HL-60 (cell line): ENCODE measurements around the gene MEMO1.
A peak's percentile ranks its signal among the peaks of the same experiment; 100 is the strongest.

Source experiments
- DNase-seq, 2 experiments: peaks; one replicate each; pipeline ENCODE4 v3.0.0-alpha.2; 2010 to 2020; ENCODE audit warnings: low read depth in 1 of 2, low spot score in 1 of 2
- H3K27ac ChIP-seq: fragments of 250-450 bp; sonication (Bioruptor Pico); replicated peaks from 2 replicates; pipeline ENCODE4 v1.5.1; 2020; ENCODE audit warnings: mild to moderate bottlenecking, moderate library complexity
- H3K27me3 ChIP-seq: fragments of 250-450 bp; sonication (Bioruptor Pico); 2 replicates; pipeline ENCODE4 v1.5.1; 2021; ENCODE audit warnings: mild to moderate bottlenecking, moderate library complexity; ENCODE audit not compliant: insufficient read depth, poor library complexity, severe bottlenecking
- H3K4me3 ChIP-seq: replicated peaks from 2 replicates; pipeline ENCODE4 v1.5.1; 2011; ENCODE audit warnings: mild to moderate bottlenecking, control low read depth, low read length; ENCODE audit not compliant: insufficient read depth
- GABPA ChIP-seq: IDR thresholded peaks from 2 replicates; pipeline ENCODE4 v1.6.1; 2012; ENCODE audit warnings: low read depth
- POLR2AphosphoS5 ChIP-seq: IDR thresholded peaks from 2 replicates; pipeline ENCODE4 v1.6.1; 2012; ENCODE audit warnings: low read depth
- SPI1 ChIP-seq: IDR thresholded peaks from 2 replicates; pipeline ENCODE4 v1.6.1; 2012; ENCODE audit warnings: low read depth, mild to moderate bottlenecking, borderline replicate concordance
- TF ChIP-seq, protein P1 (sequence below): IDR thresholded peaks from 2 replicates; pipeline ENCODE4 v1.6.1; 2012; ENCODE audit warnings: low read depth; ENCODE audit not compliant: insufficient replicate concordance
- TF ChIP-seq, protein P2 (sequence below): IDR thresholded peaks from one replicate; pipeline ENCODE4 v1.5.1; 2011; ENCODE audit warnings: low read length, control low read depth, inconsistent platforms; ENCODE audit not compliant: insufficient read depth

Gene MEMO1

DNA sequence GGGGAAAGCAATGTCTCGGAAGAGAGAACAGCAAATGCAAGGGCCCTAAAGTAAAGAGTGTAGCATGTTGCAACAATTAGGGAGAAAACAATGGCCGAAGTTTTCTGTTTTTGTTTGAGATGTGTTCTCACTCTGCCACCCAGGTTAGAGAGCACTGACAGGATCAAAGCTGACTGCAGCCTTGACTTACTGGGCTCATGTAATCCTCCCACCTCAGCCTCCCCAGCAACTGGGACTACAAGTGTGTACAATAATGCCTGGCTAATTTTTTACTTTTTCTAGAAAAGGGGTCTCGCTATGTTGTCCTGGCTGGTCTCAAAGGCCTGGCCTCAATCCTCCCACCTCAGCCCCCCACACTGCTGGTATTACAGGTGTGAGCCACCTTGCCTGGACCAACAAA is 23.9 kb downstream of the MEMO1 start:
- no peak for DNase-seq
- H3K27ac ChIP-seq = no peak overlapping the region
- TF ChIP-seq, protein P1, sequence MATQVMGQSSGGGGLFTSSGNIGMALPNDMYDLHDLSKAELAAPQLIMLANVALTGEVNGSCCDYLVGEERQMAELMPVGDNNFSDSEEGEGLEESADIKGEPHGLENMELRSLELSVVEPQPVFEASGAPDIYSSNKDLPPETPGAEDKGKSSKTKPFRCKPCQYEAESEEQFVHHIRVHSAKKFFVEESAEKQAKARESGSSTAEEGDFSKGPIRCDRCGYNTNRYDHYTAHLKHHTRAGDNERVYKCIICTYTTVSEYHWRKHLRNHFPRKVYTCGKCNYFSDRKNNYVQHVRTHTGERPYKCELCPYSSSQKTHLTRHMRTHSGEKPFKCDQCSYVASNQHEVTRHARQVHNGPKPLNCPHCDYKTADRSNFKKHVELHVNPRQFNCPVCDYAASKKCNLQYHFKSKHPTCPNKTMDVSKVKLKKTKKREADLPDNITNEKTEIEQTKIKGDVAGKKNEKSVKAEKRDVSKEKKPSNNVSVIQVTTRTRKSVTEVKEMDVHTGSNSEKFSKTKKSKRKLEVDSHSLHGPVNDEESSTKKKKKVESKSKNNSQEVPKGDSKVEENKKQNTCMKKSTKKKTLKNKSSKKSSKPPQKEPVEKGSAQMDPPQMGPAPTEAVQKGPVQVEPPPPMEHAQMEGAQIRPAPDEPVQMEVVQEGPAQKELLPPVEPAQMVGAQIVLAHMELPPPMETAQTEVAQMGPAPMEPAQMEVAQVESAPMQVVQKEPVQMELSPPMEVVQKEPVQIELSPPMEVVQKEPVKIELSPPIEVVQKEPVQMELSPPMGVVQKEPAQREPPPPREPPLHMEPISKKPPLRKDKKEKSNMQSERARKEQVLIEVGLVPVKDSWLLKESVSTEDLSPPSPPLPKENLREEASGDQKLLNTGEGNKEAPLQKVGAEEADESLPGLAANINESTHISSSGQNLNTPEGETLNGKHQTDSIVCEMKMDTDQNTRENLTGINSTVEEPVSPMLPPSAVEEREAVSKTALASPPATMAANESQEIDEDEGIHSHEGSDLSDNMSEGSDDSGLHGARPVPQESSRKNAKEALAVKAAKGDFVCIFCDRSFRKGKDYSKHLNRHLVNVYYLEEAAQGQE = no peak
- TF ChIP-seq POLR2AphosphoS5 = no peak
- TF ChIP-seq SPI1 = no peak
- TF ChIP-seq GABPA = no peak
- TF ChIP-seq, protein P2, sequence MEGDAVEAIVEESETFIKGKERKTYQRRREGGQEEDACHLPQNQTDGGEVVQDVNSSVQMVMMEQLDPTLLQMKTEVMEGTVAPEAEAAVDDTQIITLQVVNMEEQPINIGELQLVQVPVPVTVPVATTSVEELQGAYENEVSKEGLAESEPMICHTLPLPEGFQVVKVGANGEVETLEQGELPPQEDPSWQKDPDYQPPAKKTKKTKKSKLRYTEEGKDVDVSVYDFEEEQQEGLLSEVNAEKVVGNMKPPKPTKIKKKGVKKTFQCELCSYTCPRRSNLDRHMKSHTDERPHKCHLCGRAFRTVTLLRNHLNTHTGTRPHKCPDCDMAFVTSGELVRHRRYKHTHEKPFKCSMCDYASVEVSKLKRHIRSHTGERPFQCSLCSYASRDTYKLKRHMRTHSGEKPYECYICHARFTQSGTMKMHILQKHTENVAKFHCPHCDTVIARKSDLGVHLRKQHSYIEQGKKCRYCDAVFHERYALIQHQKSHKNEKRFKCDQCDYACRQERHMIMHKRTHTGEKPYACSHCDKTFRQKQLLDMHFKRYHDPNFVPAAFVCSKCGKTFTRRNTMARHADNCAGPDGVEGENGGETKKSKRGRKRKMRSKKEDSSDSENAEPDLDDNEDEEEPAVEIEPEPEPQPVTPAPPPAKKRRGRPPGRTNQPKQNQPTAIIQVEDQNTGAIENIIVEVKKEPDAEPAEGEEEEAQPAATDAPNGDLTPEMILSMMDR = no peak
- H3K27me3 ChIP-seq = no peaks in the 10 kb centered on the region
- H3K4me3 ChIP-seq = no peak overlapping the region

DNA sequence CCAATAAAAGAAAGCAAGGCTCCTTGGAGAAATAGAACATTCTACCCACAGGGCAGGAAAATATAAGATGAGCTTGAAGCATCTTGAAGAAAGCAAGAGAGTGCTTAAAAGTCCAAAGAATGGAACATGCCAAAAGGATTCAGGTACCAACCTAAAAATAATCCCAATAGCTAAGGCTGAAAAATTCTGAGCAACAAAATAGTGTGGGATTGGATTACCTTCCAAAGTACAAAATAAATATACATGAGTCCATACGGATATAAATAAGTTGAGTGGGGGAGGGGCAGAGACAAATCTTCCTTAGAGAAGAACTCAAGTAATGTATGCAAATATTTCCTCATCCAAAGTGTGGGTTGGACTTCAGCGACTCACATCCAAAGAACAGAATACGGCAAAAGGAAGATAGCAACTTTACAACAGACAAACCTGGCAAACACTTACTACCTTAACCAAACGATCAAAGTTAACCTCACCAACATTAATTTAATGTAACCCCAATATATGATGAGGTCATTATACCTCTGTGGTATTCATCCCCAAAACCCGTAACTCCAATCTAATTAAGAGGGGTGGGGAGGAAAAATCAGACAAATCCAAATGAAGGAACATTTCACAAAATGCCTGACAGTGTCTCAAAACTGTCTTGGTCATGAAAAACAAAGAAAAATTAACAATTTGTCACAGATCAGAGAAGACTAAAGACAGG is 26.9 kb downstream of the MEMO1 start:
- Histone ChIP-seq H3K27ac (no peak overlapping the region), H3K27me3 (no peaks in the 10 kb centered on the region), H3K4me3 (no peak overlapping the region)
- TF ChIP-seq SPI1 = no peak
- no peak for TF ChIP-seq GABPA
- TF ChIP-seq, protein P1 = no peak
- TF ChIP-seq, protein P2 = no peak
- TF ChIP-seq POLR2AphosphoS5 = no peak
- no peak for DNase-seq

DNA sequence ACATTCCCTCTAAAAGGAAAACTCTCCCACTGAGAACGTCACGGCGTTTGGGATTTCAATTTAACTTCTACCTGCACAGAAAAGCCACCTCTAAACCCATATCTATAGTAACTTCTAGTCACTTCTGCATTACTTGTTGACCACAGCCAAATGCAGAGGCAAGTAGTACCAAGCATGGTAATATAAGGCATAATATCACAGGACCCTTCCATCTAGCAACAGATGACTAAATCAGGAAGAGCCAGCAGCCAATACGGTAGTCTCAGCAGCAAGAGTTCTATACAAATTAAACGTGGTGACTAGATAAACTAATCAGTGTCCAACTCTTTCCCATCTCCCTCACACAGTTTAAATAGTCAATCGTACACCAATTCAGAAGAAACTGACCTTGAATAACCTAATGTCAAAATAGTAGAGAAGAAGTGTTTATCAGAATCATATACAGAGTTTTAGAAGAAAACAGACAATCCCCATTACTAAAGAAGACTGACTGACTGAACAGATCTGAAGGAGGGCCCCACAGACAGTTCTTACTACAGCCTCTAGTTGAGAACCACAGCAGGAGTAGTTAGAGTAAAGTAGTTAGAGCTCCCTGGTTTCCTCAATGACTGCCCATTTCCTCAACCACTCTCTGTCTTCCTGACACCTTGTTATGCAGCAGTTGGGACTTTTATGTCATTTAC is 30.0 kb downstream of the MEMO1 start:
- Histone ChIP-seq H3K27ac (no peak overlapping the region; the same call in 1 of the 2 replicates), H3K27me3 (no peaks in the 10 kb centered on the region), H3K4me3 (no peak overlapping the region)
- TF ChIP-seq SPI1 (peak; percentile 53; the same call in 1 of the 2 replicates), POLR2AphosphoS5 (no peak), GABPA (no peak)
- TF ChIP-seq, protein P2 = no peak
- TF ChIP-seq, protein P1 = no peak
- peak in 1 of 2 experiments; percentile 56 for DNase-seq
